ENCODE measurements around the gene GALNT17. TPM values are rescaled to one million over a fixed set of nuclear protein-coding genes. Genes with fewer than 3 reads are reported as not detected.

The GALNT17 gene
- total and polyA plus RNA-seq, 2 experiments from 2014 or later: 2.3 to 4.6 TPM

GRCh38 chr7:71553306-71553705 lies 421.4 kb downstream of the GALNT17 start:
- Histone ChIP-seq H3K4me1 (ENCODE audit: low read depth) (no peaks in the 10 kb centered on the region), H3K9me3 (ENCODE audit: low read depth) (no peaks in the 10 kb centered on the region), H3K27ac (no peak overlapping the region), H3K4me3 (no peak overlapping the region), H3K27me3 (no peaks in the 10 kb centered on the region), H3K36me3 (no peaks in the 10 kb centered on the region)
- DNase-seq (ENCODE audit: low read depth in 1 of 2, low spot score in 1 of 2): no peak
- no peak for TF ChIP-seq CTCF (IDR thresholded peaks at IDR 0.05; ENCODE audit: low read depth, low read length)

GRCh38 chr7:71555758-71556157 lies 423.8 kb downstream of the GALNT17 start:
- H3K4me1 ChIP-seq (ENCODE audit: low read depth): no peaks in the 10 kb centered on the region
- no peaks in the 10 kb centered on the region for H3K36me3 ChIP-seq
- H3K27ac ChIP-seq: no peak overlapping the region
- H3K4me3 ChIP-seq: no peak overlapping the region
- no peaks in the 10 kb centered on the region for H3K27me3 ChIP-seq
- DNase-seq (ENCODE audit: low read depth in 1 of 2, low spot score in 1 of 2): no peak
- no peak for TF ChIP-seq CTCF (IDR thresholded peaks at IDR 0.05; ENCODE audit: low read depth, low read length)
- H3K9me3 ChIP-seq (ENCODE audit: low read depth): no peaks in the 10 kb centered on the region

GRCh38 chr7:71558806-71559613 lies 427.1 kb downstream of the GALNT17 start:
- no peaks in the 10 kb centered on the region for H3K4me1 ChIP-seq (ENCODE audit: low read depth)
- H3K27ac ChIP-seq: no peak overlapping the region
- TF ChIP-seq CTCF (IDR thresholded peaks at IDR 0.05; ENCODE audit: low read depth, low read length): no peak
- no peak for DNase-seq (ENCODE audit: low read depth in 1 of 2, low spot score in 1 of 2)
- H3K27me3 ChIP-seq: no peaks in the 10 kb centered on the region
- no peaks in the 10 kb centered on the region for H3K9me3 ChIP-seq (ENCODE audit: low read depth)
- H3K4me3 ChIP-seq: no peak overlapping the region
- no peaks in the 10 kb centered on the region for H3K36me3 ChIP-seq

GRCh38 chr7:71560354-71560995 lies 428.5 kb downstream of the GALNT17 start:
- no peaks in the 10 kb centered on the region for H3K4me1 ChIP-seq (ENCODE audit: low read depth)
- H3K4me3 ChIP-seq: no peak overlapping the region
- no peaks in the 10 kb centered on the region for H3K27me3 ChIP-seq
- TF ChIP-seq CTCF (IDR thresholded peaks at IDR 0.05; ENCODE audit: low read depth, low read length): no peak
- no peaks in the 10 kb centered on the region for H3K36me3 ChIP-seq
- no peak overlapping the region for H3K27ac ChIP-seq
- no peak for DNase-seq (ENCODE audit: low read depth in 1 of 2, low spot score in 1 of 2)
- no peaks in the 10 kb centered on the region for H3K9me3 ChIP-seq (ENCODE audit: low read depth)

GRCh38 chr7:71563276-71563675 lies 431.3 kb downstream of the GALNT17 start:
- DNase-seq (ENCODE audit: low read depth in 1 of 2, low spot score in 1 of 2): no peak
- H3K36me3 ChIP-seq: no peaks in the 10 kb centered on the region
- H3K4me3 ChIP-seq: no peak overlapping the region
- no peak for TF ChIP-seq CTCF (IDR thresholded peaks at IDR 0.05; ENCODE audit: low read depth, low read length)
- no peaks in the 10 kb centered on the region for H3K27me3 ChIP-seq
- no peaks in the 10 kb centered on the region for H3K9me3 ChIP-seq (ENCODE audit: low read depth)
- no peaks in the 10 kb centered on the region for H3K4me1 ChIP-seq (ENCODE audit: low read depth)
- no peak overlapping the region for H3K27ac ChIP-seq
